22Rv1 (cell line): ENCODE results near the gene ABLIM2.

Experiments used
- ZFX ChIP-seq: fragments of 450-650 bp; IDR thresholded peaks from 2 replicates; pipeline ENCODE4 v1.6.1; 2017; ENCODE audit warnings: antibody characterized with exemption, borderline replicate concordance
- TF ChIP-seq, protein P1 (sequence below): fragments of 450-650 bp; IDR thresholded peaks from 2 replicates; pipeline ENCODE4 v1.5.1; 2017; ENCODE audit warnings: mild to moderate bottlenecking

DNA sequence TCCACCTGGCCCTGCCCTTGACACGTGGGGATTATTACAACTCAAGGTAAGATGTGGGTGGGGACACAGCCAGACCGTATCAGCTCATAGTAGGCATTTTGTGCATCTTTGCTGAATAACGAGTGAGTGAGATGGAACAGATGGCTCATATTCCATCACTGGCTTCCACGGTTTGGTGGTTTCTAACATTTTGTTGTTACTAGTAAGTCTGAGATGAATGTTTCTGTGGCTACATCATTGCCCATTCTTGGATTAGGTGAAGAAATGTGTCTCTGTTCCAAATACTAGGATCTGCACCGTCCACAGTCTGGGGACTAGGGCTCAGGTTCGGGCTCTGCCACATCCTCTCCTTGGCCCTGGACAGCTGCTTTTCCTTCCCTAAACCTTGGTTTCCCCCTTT lies 3.6 kb downstream of the ABLIM2 start:
- TF ChIP-seq, protein P1, sequence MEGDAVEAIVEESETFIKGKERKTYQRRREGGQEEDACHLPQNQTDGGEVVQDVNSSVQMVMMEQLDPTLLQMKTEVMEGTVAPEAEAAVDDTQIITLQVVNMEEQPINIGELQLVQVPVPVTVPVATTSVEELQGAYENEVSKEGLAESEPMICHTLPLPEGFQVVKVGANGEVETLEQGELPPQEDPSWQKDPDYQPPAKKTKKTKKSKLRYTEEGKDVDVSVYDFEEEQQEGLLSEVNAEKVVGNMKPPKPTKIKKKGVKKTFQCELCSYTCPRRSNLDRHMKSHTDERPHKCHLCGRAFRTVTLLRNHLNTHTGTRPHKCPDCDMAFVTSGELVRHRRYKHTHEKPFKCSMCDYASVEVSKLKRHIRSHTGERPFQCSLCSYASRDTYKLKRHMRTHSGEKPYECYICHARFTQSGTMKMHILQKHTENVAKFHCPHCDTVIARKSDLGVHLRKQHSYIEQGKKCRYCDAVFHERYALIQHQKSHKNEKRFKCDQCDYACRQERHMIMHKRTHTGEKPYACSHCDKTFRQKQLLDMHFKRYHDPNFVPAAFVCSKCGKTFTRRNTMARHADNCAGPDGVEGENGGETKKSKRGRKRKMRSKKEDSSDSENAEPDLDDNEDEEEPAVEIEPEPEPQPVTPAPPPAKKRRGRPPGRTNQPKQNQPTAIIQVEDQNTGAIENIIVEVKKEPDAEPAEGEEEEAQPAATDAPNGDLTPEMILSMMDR, result no peak
- TF ChIP-seq ZFX, result no peak
